ENCODE measurements around the gene FYN. TPM values are rescaled to one million over a fixed set of nuclear protein-coding genes. Genes with fewer than 3 reads are reported as not detected.

FYN gene
- total and polyA plus RNA-seq, 2 of the 8 experiments (the other 6 are each of a cell fraction or from before 2014, with no cell fraction given) = 46.8 to 97.2 TPM

- Histone ChIP-seq H3K23ac (ENCODE audit: insufficient read length) (no peak overlapping the region), H4K5ac (ENCODE audit: insufficient read length, low read depth, low read length) (no peak overlapping the region), H3K79me1 (ENCODE audit: low read depth, low read length) (no peaks in the 10 kb centered on the region), H2BK20ac (ENCODE audit: low read length) (no peak overlapping the region), H2AFZ (ENCODE audit: low read length) (no peak overlapping the region), H3K27ac (ENCODE audit: low read depth, low read length) (no peak overlapping the region), H4K20me1 (replicated peaks in 1 of 2; ENCODE audit: control insufficient read depth in 1 of 2, insufficient read depth in 2 of 2, low read length in 2 of 2) (no peaks in the 10 kb centered on the region), H2BK120ac (replicated peaks; ENCODE audit: low read depth, low read length) (no peak overlapping the region), H3K27me3 (replicated peaks in 1 of 4; ENCODE audit: control insufficient read depth in 3 of 4, extremely low read depth in 1 of 4, insufficient read depth in 3 of 4, low read length in 3 of 4) (no peaks in the 10 kb centered on the region), H2AK5ac (ENCODE audit: low read depth, low read length) (no peak overlapping the region), H3K56ac (replicated peaks; ENCODE audit: insufficient read length, low read depth, low read length) (no peak overlapping the region), H3K9me3 (ENCODE audit: insufficient read depth in 2 of 2, low read depth in 1 of 2, low read length in 1 of 2) (no peaks in the 10 kb centered on the region), H3K4me2 (ENCODE audit: insufficient read depth in 1 of 2, low read depth in 2 of 2, low read length in 2 of 2) (no peak overlapping the region), H3K36me3 (ENCODE audit: control insufficient read depth in 2 of 4, insufficient read depth in 4 of 4, low read length in 3 of 4) (no peaks in the 10 kb centered on the region), H3K9ac (replicated peaks in 1 of 4; ENCODE audit: extremely low read depth in 1 of 4, low read depth in 3 of 4, low read length in 3 of 4) (no peak overlapping the region), H3K18ac (ENCODE audit: extremely low read depth, low read length) (no peak overlapping the region), H3K14ac (ENCODE audit: insufficient read length) (no peak overlapping the region), H4K91ac (replicated peaks; ENCODE audit: insufficient read length, low read length) (no peak overlapping the region), H3K4me1 (replicated peaks in 1 of 4; ENCODE audit: control insufficient read depth in 3 of 4, insufficient read depth in 4 of 4, low read length in 3 of 4) (peaks cover 0 to 4% (median 2%) of the 10 kb centered on the region in 4 experiments; a peak in 2 of 7 replicates), H3K79me2 (ENCODE audit: control insufficient read depth in 1 of 2, insufficient read depth in 2 of 2, low read length in 2 of 2) (no peaks in the 10 kb centered on the region), H2BK12ac (ENCODE audit: low read depth, low read length) (no peak overlapping the region), H2BK15ac (ENCODE audit: low read length) (no peak overlapping the region), H3K23me2 (ENCODE audit: low read depth, low read length) (no peaks in the 10 kb centered on the region), H3K4me3 (ENCODE audit: extremely low read depth in 1 of 4, insufficient read depth in 2 of 4, low read depth in 3 of 4, low read length in 4 of 4) (no peak overlapping the region), H3K4ac (replicated peaks; ENCODE audit: insufficient read length, low read depth, low read length) (no peak overlapping the region), H4K8ac (ENCODE audit: extremely low read depth, insufficient read depth, low read length) (no peak overlapping the region), H2BK5ac (ENCODE audit: low read depth, low read length) (no peak overlapping the region)
- ChIA-PET POLR2A (ENCODE audit: partially characterized antibody) (no interaction called here), CTCF (ENCODE audit: partially characterized antibody) (no interaction called here)
- TF ChIP-seq CTBP2 (IDR thresholded peaks at IDR 0.05; ENCODE audit: borderline replicate concordance, insufficient read depth, insufficient read length, low read length) (no peak), SP4 (IDR thresholded peaks at IDR 0.05; ENCODE audit: low read length) (no peak), SRF (IDR thresholded peaks at IDR 0.05; ENCODE audit: low read depth, low read length) (no peak), RBBP5 (IDR thresholded peaks at IDR 0.05; ENCODE audit: borderline replicate concordance, low read depth, low read length) (no peak), POU5F1 (IDR thresholded peaks at IDR 0.05; ENCODE audit: low read depth, low read length) (no peak), PHF8 (conservative IDR thresholded peaks at IDR 0.05; ENCODE audit: low read depth, low read length) (no peak)
- FAIRE-seq (no peak), DNase-seq (ENCODE audit: low read depth in 1 of 2, low spot score in 2 of 2) (no peak)
Observed at GRCh38 chr6:111809766-111810165, 63.5 kb downstream of the FYN start.
